ENCODE data around the gene GSTM3. TPM values are rescaled to one million over a fixed set of nuclear protein-coding genes. Genes with fewer than 3 reads are reported as not detected.

GSTM3 gene
- total and polyA plus RNA-seq, 9 of the 15 experiments (the other 6 are each of a cell fraction or from before 2014, with no cell fraction given), result 3.9 to 24.5 (median 9.4) TPM

DNA sequence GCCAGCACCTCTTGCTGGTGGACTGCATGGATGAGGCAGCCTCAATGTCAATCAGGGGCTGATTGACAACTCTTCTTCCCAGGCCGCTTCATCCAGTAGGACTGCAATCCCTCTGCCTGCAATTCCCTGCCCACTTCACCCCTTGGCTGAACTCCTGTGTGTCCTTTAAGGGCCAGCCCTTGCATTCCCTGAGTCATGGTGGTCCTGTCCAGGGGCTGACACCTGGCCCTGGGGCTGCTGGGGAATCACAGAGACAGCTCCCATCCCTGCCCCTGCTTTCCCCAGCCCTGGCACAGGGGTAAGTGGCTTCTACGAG, 27.5 kb upstream of the GSTM3 start:
- Histone ChIP-seq H3K9ac (ENCODE audit: insufficient read depth in 1 of 2, low read depth in 2 of 2, low read length in 2 of 2) (no peak overlapping the region), H3K27me3 (ENCODE audit: control insufficient read depth in 2 of 2, insufficient read depth in 2 of 2, low read length in 2 of 2) (peaks cover 5 to 30% of the 10 kb centered on the region in 2 experiments), H3K4me3 (no peak overlapping the region), H3K27ac (ENCODE audit: extremely low read depth, low read depth, low read length) (no peak overlapping the region), H3K4me2 (ENCODE audit: insufficient read depth, low read length) (no peak overlapping the region), H3K9me3 (replicated peaks; ENCODE audit: control insufficient read depth, insufficient read depth, low read depth, low read length) (no peaks in the 10 kb centered on the region), H3K9me1 (ENCODE audit: control insufficient read depth, insufficient read depth, low read length) (no peaks in the 10 kb centered on the region), H4K20me1 (replicated peaks; ENCODE audit: control insufficient read depth, insufficient read depth, low read length) (no peaks in the 10 kb centered on the region), H3K79me2 (ENCODE audit: control insufficient read depth, insufficient read depth, low read length) (no peaks in the 10 kb centered on the region), H2AFZ (ENCODE audit: low read depth, low read length) (no peak overlapping the region), H3K36me3 (ENCODE audit: control insufficient read depth, insufficient read depth, low read length) (no peaks in the 10 kb centered on the region), H3K4me1 (replicated peaks in 1 of 2; ENCODE audit: control insufficient read depth in 2 of 2, insufficient read depth in 2 of 2, low read length in 2 of 2) (peaks cover 16 to 18% of the 10 kb centered on the region in 2 experiments)
- no peak for ATAC-seq
- DNase-seq (ENCODE audit: extremely low read depth in 1 of 4, low spot score in 3 of 4), result no peak
- TF ChIP-seq GATAD2A (IDR thresholded peaks at IDR 0.05), result no peak
- TF ChIP-seq SUPT5H (IDR thresholded peaks at IDR 0.05), result no peak
- TF ChIP-seq, protein P1, sequence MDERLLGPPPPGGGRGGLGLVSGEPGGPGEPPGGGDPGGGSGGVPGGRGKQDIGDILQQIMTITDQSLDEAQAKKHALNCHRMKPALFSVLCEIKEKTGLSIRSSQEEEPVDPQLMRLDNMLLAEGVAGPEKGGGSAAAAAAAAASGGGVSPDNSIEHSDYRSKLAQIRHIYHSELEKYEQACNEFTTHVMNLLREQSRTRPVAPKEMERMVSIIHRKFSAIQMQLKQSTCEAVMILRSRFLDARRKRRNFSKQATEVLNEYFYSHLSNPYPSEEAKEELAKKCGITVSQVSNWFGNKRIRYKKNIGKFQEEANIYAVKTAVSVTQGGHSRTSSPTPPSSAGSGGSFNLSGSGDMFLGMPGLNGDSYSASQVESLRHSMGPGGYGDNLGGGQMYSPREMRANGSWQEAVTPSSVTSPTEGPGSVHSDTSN (CRISPR knock-in tag; IDR thresholded peaks at IDR 0.05; ENCODE audit: low read depth), result no peak
- TF ChIP-seq, protein P1 (tag; conservative IDR thresholded peaks at IDR 0.05; ENCODE audit: low read depth), result no peak
- no peak for TF ChIP-seq PYGO2 (tag; IDR thresholded peaks at IDR 0.05)
- no peak for TF ChIP-seq KLF1 (tag; IDR thresholded peaks at IDR 0.05)
- no peak for TF ChIP-seq NFIC (IDR thresholded peaks at IDR 0.05)
- TF ChIP-seq, protein P2, sequence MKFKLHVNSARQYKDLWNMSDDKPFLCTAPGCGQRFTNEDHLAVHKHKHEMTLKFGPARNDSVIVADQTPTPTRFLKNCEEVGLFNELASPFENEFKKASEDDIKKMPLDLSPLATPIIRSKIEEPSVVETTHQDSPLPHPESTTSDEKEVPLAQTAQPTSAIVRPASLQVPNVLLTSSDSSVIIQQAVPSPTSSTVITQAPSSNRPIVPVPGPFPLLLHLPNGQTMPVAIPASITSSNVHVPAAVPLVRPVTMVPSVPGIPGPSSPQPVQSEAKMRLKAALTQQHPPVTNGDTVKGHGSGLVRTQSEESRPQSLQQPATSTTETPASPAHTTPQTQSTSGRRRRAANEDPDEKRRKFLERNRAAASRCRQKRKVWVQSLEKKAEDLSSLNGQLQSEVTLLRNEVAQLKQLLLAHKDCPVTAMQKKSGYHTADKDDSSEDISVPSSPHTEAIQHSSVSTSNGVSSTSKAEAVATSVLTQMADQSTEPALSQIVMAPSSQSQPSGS (CRISPR knock-in tag; IDR thresholded peaks at IDR 0.05), result no peak
- TF ChIP-seq KDM5B (IDR thresholded peaks at IDR 0.05; ENCODE audit: insufficient replicate concordance, low read depth, low read length), result no peak
- TF ChIP-seq, protein P3, sequence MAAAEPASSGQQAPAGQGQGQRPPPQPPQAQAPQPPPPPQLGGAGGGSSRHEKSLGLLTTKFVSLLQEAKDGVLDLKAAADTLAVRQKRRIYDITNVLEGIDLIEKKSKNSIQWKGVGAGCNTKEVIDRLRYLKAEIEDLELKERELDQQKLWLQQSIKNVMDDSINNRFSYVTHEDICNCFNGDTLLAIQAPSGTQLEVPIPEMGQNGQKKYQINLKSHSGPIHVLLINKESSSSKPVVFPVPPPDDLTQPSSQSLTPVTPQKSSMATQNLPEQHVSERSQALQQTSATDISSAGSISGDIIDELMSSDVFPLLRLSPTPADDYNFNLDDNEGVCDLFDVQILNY (CRISPR knock-in tag; IDR thresholded peaks at IDR 0.05), result no peak
- TF ChIP-seq ZNF41 (CRISPR knock-in tag; conservative IDR thresholded peaks at IDR 0.05), result no peak
- TF ChIP-seq, protein P4, sequence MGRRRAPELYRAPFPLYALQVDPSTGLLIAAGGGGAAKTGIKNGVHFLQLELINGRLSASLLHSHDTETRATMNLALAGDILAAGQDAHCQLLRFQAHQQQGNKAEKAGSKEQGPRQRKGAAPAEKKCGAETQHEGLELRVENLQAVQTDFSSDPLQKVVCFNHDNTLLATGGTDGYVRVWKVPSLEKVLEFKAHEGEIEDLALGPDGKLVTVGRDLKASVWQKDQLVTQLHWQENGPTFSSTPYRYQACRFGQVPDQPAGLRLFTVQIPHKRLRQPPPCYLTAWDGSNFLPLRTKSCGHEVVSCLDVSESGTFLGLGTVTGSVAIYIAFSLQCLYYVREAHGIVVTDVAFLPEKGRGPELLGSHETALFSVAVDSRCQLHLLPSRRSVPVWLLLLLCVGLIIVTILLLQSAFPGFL (CRISPR knock-in tag; IDR thresholded peaks at IDR 0.05), result no peak
- no peak for TF ChIP-seq FOXM1 (IDR thresholded peaks at IDR 0.05; ENCODE audit: low read depth)
- no peak for TF ChIP-seq FOXM1 (CRISPR knock-in tag; IDR thresholded peaks at IDR 0.05; ENCODE audit: low read depth)
- no peak for TF ChIP-seq CHD4 (IDR thresholded peaks at IDR 0.05; ENCODE audit: insufficient read depth, insufficient replicate concordance, low read depth, low read length, poor library complexity, severe bottlenecking)
- CTCF ChIA-PET (ENCODE audit: low intra/inter-chr PET ratio), result interaction anchor here (0.7 to 1.4 kb wide), 2 partner anchors 15 to 222 kb away, joined by 3 read pairs; no protein-coding TSS in a partner anchor
- 30% methylated on average over 2 of the region's 2 CpGs for WGBS (ENCODE audit: insufficient coverage, low coverage, missing lambda C conversion rate)
- BruUV-seq (replicated peaks), result no TSS peak
- in situ Hi-C loops (cut with MboI) (no loop called here), intact Hi-C loops (cut with micrococcal nuclease) (no loop called here)
- POLR2A ChIA-PET, result interaction anchor here (0.8 kb wide), 1 partner anchor 12 kb away, joined by 4 read pairs; no protein-coding TSS in a partner anchor
- no peak for FAIRE-seq
